Ectodermal cell (in vitro differentiated cells): ENCODE measurements around the gene SRRM2.

Experiments used
- H3K27ac ChIP-seq: 2 replicates; pipeline ENCODE4 v1.7.0; 2013; ENCODE audit warnings: mild to moderate bottlenecking, low read depth, low read length; ENCODE audit not compliant: insufficient read depth, poor library complexity, severe bottlenecking
- H3K27me3 ChIP-seq: 2 replicates; pipeline ENCODE4 v1.7.0; 2013; ENCODE audit warnings: mild to moderate bottlenecking, low read length; ENCODE audit not compliant: insufficient read depth, control insufficient read depth, poor library complexity, severe bottlenecking
- H3K36me3 ChIP-seq: one replicate; pipeline ENCODE4 v1.7.0; 2013; ENCODE audit warnings: low read length; ENCODE audit not compliant: control insufficient read depth, insufficient read depth
- H3K4me1 ChIP-seq: one replicate; pipeline ENCODE4 v1.7.0; 2013; ENCODE audit warnings: low read length; ENCODE audit not compliant: control insufficient read depth, insufficient read depth
- H3K4me3 ChIP-seq: 2 replicates; pipeline ENCODE4 v1.7.0; 2013; ENCODE audit warnings: low read depth, low read length, control low read depth; ENCODE audit not compliant: insufficient read depth
- H3K9me3 ChIP-seq: 2 replicates; pipeline ENCODE4 v1.7.0; 2013; ENCODE audit warnings: mild to moderate bottlenecking, low read length, moderate library complexity; ENCODE audit not compliant: control insufficient read depth
- WGBS, 2 experiments: methylation state at CpG; one replicate each; pipeline ENCODE4 v1.1.7; 2013; ENCODE audit warnings: missing lambda C conversion rate in 2 of 2; 5-methylcytosine and 5-hydroxymethylcytosine counted together

Gene SRRM2

GRCh38 chr16:2785101-2785991 lies 32.9 kb downstream of the SRRM2 start:
- 75 to 76% methylated on average over 79 of the region's 79 CpGs for WGBS, 2 experiments
- Histone ChIP-seq H3K4me3 (no peak overlapping the region), H3K9me3 (no peaks in the 10 kb centered on the region), H3K4me1 (no peaks in the 10 kb centered on the region), H3K27me3 (peaks cover 27% of the 10 kb centered on the region), H3K36me3 (no peaks in the 10 kb centered on the region), H3K27ac (no peak overlapping the region)

DNA sequence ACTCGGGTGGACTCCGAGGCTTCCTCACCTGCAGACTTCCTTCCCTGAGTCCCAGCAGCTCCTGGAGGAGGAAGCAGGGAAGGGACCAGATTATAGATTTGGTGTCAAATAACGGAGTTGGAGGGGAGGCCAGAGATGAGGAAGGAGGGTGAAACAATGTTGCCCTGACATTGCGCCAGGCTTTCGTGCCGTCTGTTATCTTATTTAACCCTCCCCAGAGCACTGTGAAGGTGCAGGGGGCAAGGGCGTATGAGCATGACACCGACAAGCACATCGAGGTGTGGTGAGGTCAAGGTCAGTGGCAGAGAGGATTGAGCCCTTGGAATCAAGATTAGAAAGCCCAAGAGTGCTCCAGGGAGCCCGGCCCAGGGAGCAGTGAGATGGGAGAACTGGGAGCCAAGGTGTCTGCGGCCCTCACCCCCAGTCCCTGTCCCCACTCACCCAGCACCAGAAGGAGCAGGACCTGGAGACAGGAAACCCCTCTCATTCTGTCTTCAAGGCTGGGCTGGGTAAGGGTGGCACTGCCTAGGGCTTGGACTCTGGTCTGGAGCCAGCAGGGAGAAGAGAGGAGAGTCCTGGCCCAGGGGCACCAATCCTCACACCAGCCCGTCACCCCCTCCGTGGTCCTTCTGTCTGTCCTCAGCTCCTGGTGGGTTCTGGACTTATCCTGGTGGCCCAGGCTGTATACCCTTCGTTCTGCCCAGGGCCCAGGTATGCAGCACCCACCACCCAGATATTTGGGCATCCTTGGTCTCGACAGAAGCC lies 33.8 kb downstream of the SRRM2 start:
- no peaks in the 10 kb centered on the region for H3K9me3 ChIP-seq
- H3K4me3 ChIP-seq: no peak overlapping the region
- 87% methylated on average over 15 of the region's 15 CpGs for WGBS, 2 experiments
- no peaks in the 10 kb centered on the region for H3K36me3 ChIP-seq
- no peak overlapping the region for H3K27ac ChIP-seq
- H3K27me3 ChIP-seq: peaks cover 27% of the 10 kb centered on the region
- H3K4me1 ChIP-seq: no peaks in the 10 kb centered on the region

- H3K9me3 ChIP-seq: no peaks in the 10 kb centered on the region
- no peaks in the 10 kb centered on the region for H3K36me3 ChIP-seq
- no peak overlapping the region for H3K4me3 ChIP-seq
- peaks cover 27% of the 10 kb centered on the region for H3K27me3 ChIP-seq
- H3K4me1 ChIP-seq: no peaks in the 10 kb centered on the region
- WGBS, 2 experiments: 86 to 91% methylated on average over 3 of the region's 3 CpGs
- H3K27ac ChIP-seq: no peak overlapping the region
Measured at GRCh38 chr16:2786826-2787151, 34.4 kb downstream of the SRRM2 start.

- H3K4me1 ChIP-seq: no peaks in the 10 kb centered on the region
- H3K27me3 ChIP-seq: peaks cover 27% of the 10 kb centered on the region
- no peaks in the 10 kb centered on the region for H3K36me3 ChIP-seq
- H3K4me3 ChIP-seq: no peak within 1 kb of the TSS
- WGBS, 2 experiments: 52 to 53% methylated on average over 9 to 10 of the region's 10 CpGs
- H3K9me3 ChIP-seq: no peaks in the 10 kb centered on the region
- no peak within 1 kb of the TSS for H3K27ac ChIP-seq
Measured at GRCh38 chr16:2787406-2787805, 35.0 kb downstream of the SRRM2 start, which contains the start of gene PRSS33. PRSS33 (minus strand) TSS chr16:2787560; CDS start chr16:2786547, 1,013 bp downstream.

DNA sequence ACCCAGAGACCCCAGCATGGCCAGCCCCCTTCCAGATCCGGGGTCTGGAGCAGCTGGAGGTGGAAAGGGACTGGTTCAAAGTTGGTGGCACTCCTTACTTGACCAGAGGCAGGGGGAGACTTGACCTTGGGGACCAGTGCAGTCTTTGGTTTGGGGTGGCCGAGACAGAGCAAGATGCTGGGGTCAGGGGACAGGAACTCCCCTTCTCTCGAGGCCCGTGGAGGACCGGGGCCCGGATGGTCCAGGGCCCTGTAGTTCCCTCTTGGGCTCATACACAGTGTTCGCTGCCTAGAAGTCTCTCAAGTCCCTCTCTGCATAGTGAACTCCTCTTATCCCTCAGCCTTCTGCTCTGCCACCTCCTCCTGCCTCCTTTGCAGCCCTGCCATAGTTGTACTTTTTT lies 35.5 kb downstream of the SRRM2 start:
- peaks cover 27% of the 10 kb centered on the region for H3K27me3 ChIP-seq
- 64 to 66% methylated on average over 7 of the region's 7 CpGs for WGBS, 2 experiments

GRCh38 chr16:2790631-2791030 lies 38.2 kb downstream of the SRRM2 start:
- 89 to 94% methylated on average over 5 of the region's 5 CpGs for WGBS, 2 experiments
- H3K4me3 ChIP-seq: no peak overlapping the region
- H3K27me3 ChIP-seq: peaks cover 10% of the 10 kb centered on the region

More for the DNA sequence above, 35.5 kb downstream of the SRRM2 start:
- H3K9me3 ChIP-seq: no peaks in the 10 kb centered on the region
- H3K4me1 ChIP-seq: no peaks in the 10 kb centered on the region
- H3K36me3 ChIP-seq: no peaks in the 10 kb centered on the region
- no peak overlapping the region for H3K27ac ChIP-seq
- no peak overlapping the region for H3K4me3 ChIP-seq

DNA sequence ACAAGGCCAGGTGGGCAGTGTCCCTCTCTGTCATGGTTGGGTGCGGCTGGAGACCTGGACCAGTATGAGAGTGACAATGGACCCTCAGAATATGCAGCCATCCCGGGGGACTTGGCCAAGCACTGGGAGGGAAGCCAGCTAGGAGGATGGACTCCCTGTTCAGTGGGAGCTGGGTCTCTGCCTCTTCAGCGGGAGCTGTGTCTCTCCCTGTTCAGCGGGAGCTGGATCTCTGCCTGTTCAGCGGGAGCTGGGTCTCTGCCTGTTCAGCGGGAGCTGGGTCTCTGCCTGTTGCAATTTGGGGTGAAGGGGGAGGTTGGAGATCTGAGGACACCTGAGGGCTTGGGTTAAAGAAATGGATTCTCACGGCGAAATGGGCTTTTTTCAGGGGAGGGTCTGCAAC lies 38.7 kb downstream of the SRRM2 start:
- no peaks in the 10 kb centered on the region for H3K36me3 ChIP-seq
- H3K27ac ChIP-seq: no peak overlapping the region
- H3K4me1 ChIP-seq: no peaks in the 10 kb centered on the region
- peaks cover 4% of the 10 kb centered on the region for H3K27me3 ChIP-seq
- no peak overlapping the region for H3K4me3 ChIP-seq
- no peaks in the 10 kb centered on the region for H3K9me3 ChIP-seq
- WGBS, 2 experiments: 86 to 90% methylated on average over 8 of the region's 8 CpGs

More at GRCh38 chr16:2790631-2791030, 38.2 kb downstream of the SRRM2 start:
- H3K9me3 ChIP-seq: no peaks in the 10 kb centered on the region
- no peak overlapping the region for H3K27ac ChIP-seq
- H3K36me3 ChIP-seq: no peaks in the 10 kb centered on the region
- no peaks in the 10 kb centered on the region for H3K4me1 ChIP-seq

GRCh38 chr16:2792940-2793339 lies 40.5 kb downstream of the SRRM2 start:
- H3K4me1 ChIP-seq: no peaks in the 10 kb centered on the region
- H3K27me3 ChIP-seq: no peaks in the 10 kb centered on the region
- H3K27ac ChIP-seq: no peak overlapping the region
- no peaks in the 10 kb centered on the region for H3K36me3 ChIP-seq
- H3K4me3 ChIP-seq: no peak overlapping the region
- WGBS, 2 experiments: 92 to 95% methylated on average over 9 to 10 of the region's 10 CpGs
- no peaks in the 10 kb centered on the region for H3K9me3 ChIP-seq

DNA sequence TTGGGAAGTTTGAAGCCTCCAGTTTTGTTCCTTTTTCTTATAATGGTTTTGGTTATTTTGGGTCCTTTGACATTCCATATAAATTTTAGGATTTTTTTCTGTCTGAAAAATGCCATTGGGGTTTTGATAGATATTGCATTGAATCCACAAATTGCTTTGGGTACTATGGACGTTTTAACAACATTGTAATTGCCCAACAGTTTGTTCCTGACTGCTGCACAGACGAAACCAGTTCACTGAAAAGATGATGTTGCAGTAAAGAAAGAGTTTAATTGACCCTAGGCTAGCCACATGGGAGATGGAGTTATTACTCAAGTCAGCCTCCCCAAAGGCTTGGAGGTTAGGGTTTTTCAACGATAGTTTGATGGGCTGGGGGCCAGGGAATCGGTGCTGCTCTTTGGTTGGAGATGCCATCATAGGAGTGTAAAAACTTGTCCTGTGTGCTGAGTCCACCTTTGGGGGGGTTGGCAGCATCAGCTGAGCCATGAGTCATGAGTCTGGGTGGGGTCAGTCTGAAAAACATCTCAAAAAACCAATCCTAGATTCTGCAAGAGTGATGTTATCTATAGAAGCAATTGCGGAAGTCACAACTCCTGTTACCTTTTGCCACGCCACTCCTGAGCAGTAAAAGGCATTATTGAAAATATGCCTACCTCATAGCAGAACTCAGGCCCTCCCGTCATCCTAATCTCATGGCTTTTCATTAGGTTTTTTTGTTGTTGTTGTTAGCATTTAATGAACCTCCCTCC lies 43.1 kb downstream of the SRRM2 start:
- 84 to 91% methylated on average over 6 to 7 of the region's 7 CpGs for WGBS, 2 experiments
- Histone ChIP-seq H3K27me3 (no peaks in the 10 kb centered on the region), H3K27ac (no peak overlapping the region), H3K9me3 (no peaks in the 10 kb centered on the region), H3K36me3 (no peaks in the 10 kb centered on the region), H3K4me3 (no peak overlapping the region), H3K4me1 (no peaks in the 10 kb centered on the region)
